HG03354 (cell line): ENCODE data around the gene SIX2.
A peak's percentile ranks its signal among the peaks of the same experiment; 100 is the strongest.

Source experiments
- ATAC-seq: cut with Tn5 transposase; IDR thresholded peaks from one replicate; pipeline ENCODE4 v1.9.1; 2021; ENCODE audit warnings: mild to moderate bottlenecking; ENCODE audit not compliant: unreplicated experiment, poor library complexity, severe bottlenecking

Gene SIX2

GRCh38 chr2:44974064-44974715 lies 35.1 kb downstream of the SIX2 start:
- ATAC-seq, result no peak

- no peak for ATAC-seq
Observed at GRCh38 chr2:44972771-44973535, 36.3 kb downstream of the SIX2 start.

GRCh38 chr2:44970846-44971450 lies 38.3 kb downstream of the SIX2 start:
- ATAC-seq, result no peak

- ATAC-seq, result no peak
Observed at GRCh38 chr2:44969936-44970335, 39.3 kb downstream of the SIX2 start.

- no peak for ATAC-seq
Observed at GRCh38 chr2:44967727-44968432, 41.4 kb downstream of the SIX2 start.

GRCh38 chr2:44967056-44967455 lies 42.2 kb downstream of the SIX2 start:
- ATAC-seq, result no peak

GRCh38 chr2:44965684-44966083 lies 43.6 kb downstream of the SIX2 start:
- ATAC-seq, result no peak

- no peak for ATAC-seq
Observed at GRCh38 chr2:44964752-44965236, 44.5 kb downstream of the SIX2 start.

- ATAC-seq, result no peak
Observed at GRCh38 chr2:44962176-44962695, 47.0 kb downstream of the SIX2 start.

- no peak for ATAC-seq
Observed at GRCh38 chr2:44960871-44961270, 48.4 kb downstream of the SIX2 start.

- ATAC-seq, result no peak
Observed at GRCh38 chr2:44959855-44960254, 49.4 kb downstream of the SIX2 start.

- ATAC-seq, result no peak
Observed at GRCh38 chr2:44957656-44958327, 51.5 kb downstream of the SIX2 start.

- ATAC-seq, result no peak
Observed at GRCh38 chr2:44956843-44957242, 52.4 kb downstream of the SIX2 start.

GRCh38 chr2:44955593-44956392 lies 53.5 kb downstream of the SIX2 start:
- peak; percentile 72 for ATAC-seq
